NCI-H1417 treated with DMSO at 0.1 percent for 48 hours (cell line): ENCODE results near the gene SRR.
"Not testable (repeated sequence)": the region's sequence is repeated elsewhere in the genome, so short reads cannot be mapped to it uniquely, and the experiment has no call there.

Source experiments
- DNase-seq: peaks from one replicate; lab custom pipeline; 2025; lab: John Stamatoyannopoulos, UW

SRR gene

GRCh38 chr17:2289878-2290478 is 13.8 kb upstream of the SRR start:
- DNase-seq, result no peak

DNA sequence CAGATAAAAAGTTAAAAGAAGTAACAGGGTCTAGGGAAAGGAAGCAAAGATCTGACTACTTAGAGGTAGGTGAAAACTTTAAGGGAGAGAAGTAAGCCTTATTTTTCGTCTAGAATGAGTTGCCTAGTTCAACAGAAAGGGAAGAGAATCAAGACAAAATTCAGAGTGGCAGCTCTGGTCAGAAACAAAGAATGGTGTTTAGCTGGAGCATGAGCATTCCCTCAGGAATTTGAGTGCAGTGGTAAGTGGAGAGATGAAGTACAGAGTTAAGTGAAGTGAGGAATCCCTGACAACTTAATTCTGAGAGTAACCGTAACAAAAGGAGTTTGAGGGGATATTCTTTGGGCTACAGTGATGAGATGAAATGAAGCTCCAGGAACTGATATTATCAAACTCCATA is 11.7 kb upstream of the SRR start:
- no peak for DNase-seq

GRCh38 chr17:2295575-2295974 is 8.2 kb upstream of the SRR start:
- DNase-seq, result no peak

GRCh38 chr17:2297023-2297422 is 6.7 kb upstream of the SRR start:
- DNase-seq, result no peak

- no peak for DNase-seq
These were observed 4.6 kb upstream of the SRR start for GRCh38 chr17:2299136-2299535.

- DNase-seq, result no peak
These were observed 4.0 kb upstream of the SRR start for GRCh38 chr17:2299756-2300155.

GRCh38 chr17:2302778-2303203 is 959 bp upstream of the SRR start:
- DNase-seq, result no peak

- DNase-seq, result no peak
These were observed 1.2 kb downstream of the SRR start for GRCh38 chr17:2304931-2305330.

GRCh38 chr17:2309338-2310154 is 5.8 kb downstream of the SRR start:
- no peak for DNase-seq

- no peak for DNase-seq
These were observed 9.0 kb downstream of the SRR start for GRCh38 chr17:2312736-2313135.

DNA sequence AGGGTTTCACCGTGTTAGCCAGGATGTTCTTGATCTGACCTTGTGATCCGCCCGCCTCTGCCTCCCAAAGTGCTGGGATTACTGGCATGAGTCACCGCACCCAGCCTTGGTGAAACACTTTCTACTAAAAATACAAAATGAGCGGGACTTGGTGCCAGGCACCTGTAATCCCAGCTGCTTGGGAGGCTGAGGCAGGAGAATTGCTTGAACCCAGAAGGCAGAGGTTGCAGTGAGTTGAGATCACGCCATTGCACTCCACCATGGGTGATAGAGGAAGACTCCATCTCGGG is 13.1 kb downstream of the SRR start:
- DNase-seq, result not testable (repeated sequence)

DNA sequence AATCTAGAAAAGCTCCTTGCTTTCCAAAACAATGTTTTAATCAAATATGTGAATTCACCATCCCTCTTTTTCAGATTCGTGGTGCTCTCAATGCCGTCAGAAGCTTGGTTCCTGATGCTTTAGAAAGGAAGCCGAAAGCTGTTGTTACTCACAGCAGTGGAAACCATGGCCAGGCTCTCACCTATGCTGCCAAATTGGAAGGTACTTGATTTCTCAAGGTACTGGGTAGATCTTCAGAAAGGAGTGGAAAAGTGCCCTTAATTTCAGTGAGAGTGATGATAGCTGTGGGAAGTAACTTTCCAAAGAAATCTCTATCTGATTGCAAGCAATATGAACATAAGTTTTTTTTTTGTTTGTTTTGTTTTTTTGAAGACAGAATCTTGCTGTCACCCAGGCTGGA is 14.0 kb downstream of the SRR start:
- no peak for DNase-seq

GRCh38 chr17:2319051-2319450 is 15.3 kb downstream of the SRR start:
- DNase-seq, result no peak

DNA sequence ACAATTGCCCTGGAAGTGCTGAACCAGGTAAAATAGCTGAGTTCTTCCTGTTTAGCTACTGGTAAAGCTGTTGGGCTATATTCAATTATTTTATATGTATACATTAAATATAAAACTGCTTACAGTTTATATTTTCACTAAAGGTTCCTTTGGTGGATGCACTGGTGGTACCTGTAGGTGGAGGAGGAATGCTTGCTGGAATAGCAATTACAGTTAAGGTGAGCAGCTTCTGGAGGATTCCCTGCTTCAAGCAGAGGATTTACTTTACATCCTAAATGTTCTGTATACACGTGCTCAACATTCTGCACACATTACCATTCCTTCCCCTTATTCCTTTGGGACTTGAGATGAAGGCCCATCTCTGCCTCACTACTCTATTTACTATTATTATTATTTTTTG is 17.6 kb downstream of the SRR start:
- DNase-seq, result no peak

DNA sequence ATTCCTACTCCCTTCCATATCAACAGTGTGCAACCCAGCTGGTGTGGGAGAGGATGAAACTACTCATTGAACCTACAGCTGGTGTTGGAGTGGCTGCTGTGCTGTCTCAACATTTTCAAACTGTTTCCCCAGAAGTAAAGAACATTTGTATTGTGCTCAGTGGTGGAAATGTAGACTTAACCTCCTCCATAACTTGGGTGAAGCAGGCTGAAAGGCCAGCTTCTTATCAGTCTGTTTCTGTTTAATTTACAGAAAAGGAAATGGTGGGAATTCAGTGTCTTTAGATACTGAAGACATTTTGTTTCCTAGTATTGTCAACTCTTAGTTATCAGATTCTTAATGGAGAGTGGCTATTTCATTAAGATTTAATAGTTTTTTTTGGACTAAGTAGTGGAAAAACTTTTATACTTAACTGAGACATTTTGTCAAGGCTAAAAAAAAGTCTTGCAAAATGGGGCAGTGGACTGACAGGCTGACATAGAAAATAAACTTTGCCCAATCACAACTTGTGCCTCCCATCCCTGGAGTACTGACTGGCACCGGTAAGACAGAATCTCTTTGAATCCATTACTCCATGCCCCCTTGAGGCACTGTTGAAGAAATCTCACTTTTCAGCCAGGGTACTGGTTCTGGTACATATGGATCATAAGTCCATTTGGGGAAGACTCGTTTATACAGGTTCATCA is 20.0 kb downstream of the SRR start:
- DNase-seq, result no peak

DNA sequence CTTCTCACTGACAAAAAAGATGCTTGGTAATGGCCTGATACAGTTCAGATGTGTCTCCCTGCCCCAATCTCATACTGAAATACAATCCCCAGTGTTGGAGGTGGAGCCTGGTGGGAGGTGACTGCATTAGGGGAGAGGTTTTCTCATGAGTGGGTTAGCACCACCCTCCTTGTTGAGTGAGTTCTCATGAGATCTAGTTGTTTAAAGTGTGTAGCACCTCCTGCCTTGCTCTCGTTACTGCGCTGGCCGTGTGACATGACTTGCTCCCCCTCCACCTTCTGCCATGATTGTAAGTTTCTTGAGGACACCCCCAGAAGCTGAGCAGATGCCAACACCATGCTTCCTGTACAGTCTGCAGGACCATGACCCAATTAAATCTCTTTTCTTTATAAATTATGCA is 27.6 kb downstream of the SRR start:
- no peak for DNase-seq

GRCh38 chr17:2335726-2336214 is 32.0 kb downstream of the SRR start:
- no peak for DNase-seq

- DNase-seq, result no peak
These were observed 32.6 kb downstream of the SRR start, which contains the start of gene TSR1 for GRCh38 chr17:2336215-2336851. TSR1 (minus strand) TSS chr17:2336457; CDS start chr17:2336427, 30 bp downstream.

- DNase-seq, result no peak
These were observed 33.2 kb downstream of the SRR start, which contains the start of gene SGSM2 for GRCh38 chr17:2336852-2337543. SGSM2 (plus strand) TSS chr17:2337501; CDS start chr17:2337689, 188 bp downstream.

GRCh38 chr17:2337544-2338314 is 34.0 kb downstream of the SRR start:
- no peak for DNase-seq

GRCh38 chr17:2338315-2338657 is 34.5 kb downstream of the SRR start:
- DNase-seq, result no peak
